ENCODE results near the gene TP53. TPM values are rescaled to one million over a fixed set of nuclear protein-coding genes. Genes with fewer than 3 reads are reported as not detected.
A peak's percentile ranks its signal among the peaks of the same experiment; 100 is the strongest.

The TP53 gene
- total RNA-seq, 1 experiment from 2014 or later, result 179 TPM

GRCh38 chr17:7668482-7668881 lies 18.8 kb downstream of the TP53 start:
- CTCF ChIA-PET, result interaction anchor here (2.0 kb wide), 1 partner anchor 79 kb away, joined by 6 read pairs; no protein-coding TSS in a partner anchor
- ATAC-seq, result no peak
- no peak for DNase-seq (ENCODE audit: low spot score)

GRCh38 chr17:7667656-7668406 lies 19.5 kb downstream of the TP53 start:
- no peak overlapping the region for H3K4me3 Mint-ChIP-seq
- ATAC-seq, result peak; percentile 33
- TF ChIP-seq ZNF532 (CRISPR knock-in tag; IDR thresholded peaks at IDR 0.05; ENCODE audit: borderline replicate concordance), result 0 out of 2 replicates have a peak, but pooled peaks have one; percentile 4
- no peak for TF ChIP-seq ZNF138 (CRISPR knock-in tag; conservative IDR thresholded peaks at IDR 0.05)
- no peaks in the 10 kb centered on the region for H3K27me3 Mint-ChIP-seq (ENCODE audit: low read depth)
- ChIA-PET POLR2A (interaction anchor here (0.9 to 1.6 kb wide), 5 partner anchors 11 to 35 kb away, joined by 3 to 11 read pairs (median 5); partner anchors contain the start of genes ATP1B2 and TP53), CTCF (interaction anchor here (0.9 to 2.0 kb wide), 10 partner anchors 9 to 322 kb away, joined by 3 to 12 read pairs (median 4); partner anchors contain the start of genes ATP1B2 and FXR2)
- H3K27ac Mint-ChIP-seq, result peak overlapping the region; percentile 84
- H3K9me3 Mint-ChIP-seq, result no peaks in the 10 kb centered on the region
- H3K4me1 Mint-ChIP-seq, result peaks cover 12% of the 10 kb centered on the region
- DNase-seq (ENCODE audit: low spot score), result no peak
- peaks cover 50% of the 10 kb centered on the region for H3K36me3 Mint-ChIP-seq

More at GRCh38 chr17:7668482-7668881, 18.8 kb downstream of the TP53 start:
- POLR2A ChIA-PET, result no interaction called here
- Mint-ChIP-seq H3K36me3 (peaks cover 56% of the 10 kb centered on the region), H3K4me1 (peaks cover 12% of the 10 kb centered on the region), H3K4me3 (no peak overlapping the region), H3K27ac (no peak overlapping the region), H3K27me3 (ENCODE audit: low read depth) (no peaks in the 10 kb centered on the region), H3K9me3 (peaks cover 4% of the 10 kb centered on the region)
- TF ChIP-seq ATF6 (CRISPR knock-in tag; IDR thresholded peaks at IDR 0.05) (no peak), ZNF121 (CRISPR knock-in tag; IDR thresholded peaks at IDR 0.05) (peak; percentile 97)

GRCh38 chr17:7656958-7657609 lies 30.2 kb downstream of the TP53 start:
- ChIA-PET POLR2A (interaction anchor here (0.5 to 2.4 kb wide), 15 partner anchors 8 to 186 kb away, joined by 3 to 22 read pairs (median 5); partner anchors contain the start of genes DNAH2, EFNB3, FXR2 and MPDU1), CTCF (interaction anchor here (0.5 to 6.9 kb wide), 24 partner anchors 9 to 404 kb away, joined by 3 to 68 read pairs (median 6); partner anchors contain the start of genes ACAP1, DNAH2, FXR2 and MPDU1)
- ATAC-seq (peak; percentile 91), DNase-seq (ENCODE audit: low spot score) (peak; percentile 94)
- Mint-ChIP-seq H3K4me3 (peak overlapping the region; percentile 53), H3K9me3 (no peaks in the 10 kb centered on the region), H3K36me3 (peaks cover 28% of the 10 kb centered on the region), H3K27ac (peak overlapping the region; percentile 97), H3K27me3 (ENCODE audit: low read depth) (peaks cover 14% of the 10 kb centered on the region), H3K4me1 (peaks cover 47% of the 10 kb centered on the region)
- TF ChIP-seq FOXK1 (CRISPR knock-in tag; IDR thresholded peaks at IDR 0.05), result peak; percentile 62; the same call in 1 of the 2 replicates
- no peak for TF ChIP-seq ERG (CRISPR knock-in tag; IDR thresholded peaks at IDR 0.05)
- TF ChIP-seq GRHL2 (CRISPR knock-in tag; IDR thresholded peaks at IDR 0.05; ENCODE audit: insufficient replicate concordance, severe bottlenecking), result no peak
- TF ChIP-seq TEAD1 (CRISPR knock-in tag; IDR thresholded peaks at IDR 0.05), result 0 out of 2 replicates have a peak, but pooled peaks have one; percentile 35
- TF ChIP-seq MAX (CRISPR knock-in tag; IDR thresholded peaks at IDR 0.05), result peak; percentile 61; the same call in 1 of the 2 replicates
- 0 out of 2 replicates have a peak, but pooled peaks have one; percentile 17 for TF ChIP-seq ZBTB21 (CRISPR knock-in tag; IDR thresholded peaks at IDR 0.05; ENCODE audit: borderline replicate concordance)
- TF ChIP-seq SP1 (CRISPR knock-in tag; conservative IDR thresholded peaks at IDR 0.05), result peak; percentile 45; the same call in 1 of the 2 replicates
- TF ChIP-seq ZNF281 (CRISPR knock-in tag; IDR thresholded peaks at IDR 0.05), result peak; percentile 90; the same call in 1 of the 2 replicates
- TF ChIP-seq MLX (CRISPR knock-in tag; IDR thresholded peaks at IDR 0.05), result no peak
- 0 out of 2 replicates have a peak, but pooled peaks have one; percentile 32 for TF ChIP-seq EMX1 (CRISPR knock-in tag; IDR thresholded peaks at IDR 0.05)
- TF ChIP-seq FOXP1 (CRISPR knock-in tag; IDR thresholded peaks at IDR 0.05; ENCODE audit: borderline replicate concordance), result 0 out of 2 replicates have a peak, but pooled peaks have one; percentile 38

All from WTC11 (cell line).